ENCODE data around the gene PTPRK. TPM values are rescaled to one million over a fixed set of nuclear protein-coding genes. Genes with fewer than 3 reads are reported as not detected.
A peak's percentile ranks its signal among the peaks of the same experiment; 100 is the strongest.

Gene PTPRK
- total RNA-seq, 1 donor, result 70.2 TPM

GRCh38 chr6:128371136-128371535 is 149.3 kb downstream of the PTPRK start:
- no peak for TF ChIP-seq CTCF (IDR thresholded peaks at IDR 0.05; ENCODE audit: insufficient read depth, low read length)
- no peak for DNase-seq (ENCODE audit: low read depth)
- H3K4me3 ChIP-seq (ENCODE audit: low read depth, low read length), result no peak overlapping the region

GRCh38 chr6:128370072-128370471 is 150.3 kb downstream of the PTPRK start:
- peak; percentile 70 for DNase-seq (ENCODE audit: low read depth)
- peak; percentile 22 for TF ChIP-seq CTCF (IDR thresholded peaks at IDR 0.05; ENCODE audit: insufficient read depth, low read length)
- H3K4me3 ChIP-seq (ENCODE audit: low read depth, low read length), result no peak overlapping the region

DNA sequence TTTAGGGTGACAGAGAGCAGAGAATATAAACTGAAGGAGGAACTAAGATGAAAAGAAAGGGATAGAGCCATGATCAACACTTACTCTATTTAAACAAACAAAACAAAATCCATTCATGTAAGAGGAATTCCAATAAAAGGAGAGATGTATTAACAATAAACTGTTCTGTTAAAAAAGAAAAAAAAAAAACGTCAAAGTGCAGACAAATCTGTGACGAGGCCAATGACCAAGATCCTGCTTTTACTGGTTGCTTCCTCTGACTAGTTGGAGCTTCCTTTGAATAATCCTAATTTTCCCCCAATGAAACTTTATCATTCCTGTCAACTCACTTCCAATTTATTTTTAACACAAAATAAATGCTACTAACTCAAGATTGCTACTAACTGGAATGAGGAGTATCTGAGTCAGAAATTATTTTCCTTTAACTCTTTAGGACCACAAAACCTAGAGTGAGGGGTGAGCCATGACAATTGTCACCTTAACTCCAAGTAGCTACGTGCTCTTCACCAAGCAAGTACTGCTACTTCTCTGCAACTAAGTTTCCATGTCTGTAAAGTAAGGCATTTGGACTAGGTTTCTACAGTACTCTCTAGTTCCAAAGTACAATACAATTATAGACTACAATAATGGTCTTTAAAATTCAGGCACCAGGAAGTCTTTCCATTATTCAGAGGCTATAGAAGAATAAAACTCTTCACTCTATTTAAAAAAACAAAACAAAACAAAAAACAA is 152.0 kb downstream of the PTPRK start:
- no peak for TF ChIP-seq CTCF (IDR thresholded peaks at IDR 0.05; ENCODE audit: insufficient read depth, low read length)
- DNase-seq (ENCODE audit: low read depth), result no peak
- H3K4me3 ChIP-seq (ENCODE audit: low read depth, low read length), result no peak overlapping the region

GRCh38 chr6:128367437-128367836 is 153.0 kb downstream of the PTPRK start:
- H3K4me3 ChIP-seq (ENCODE audit: low read depth, low read length), result no peak overlapping the region
- TF ChIP-seq CTCF (IDR thresholded peaks at IDR 0.05; ENCODE audit: insufficient read depth, low read length), result no peak
- DNase-seq (ENCODE audit: low read depth), result no peak

GRCh38 chr6:128365520-128366160 is 154.8 kb downstream of the PTPRK start:
- no peak overlapping the region for H3K4me3 ChIP-seq (ENCODE audit: low read depth, low read length)
- TF ChIP-seq CTCF (IDR thresholded peaks at IDR 0.05; ENCODE audit: insufficient read depth, low read length), result no peak
- no peak for DNase-seq (ENCODE audit: low read depth)

DNA sequence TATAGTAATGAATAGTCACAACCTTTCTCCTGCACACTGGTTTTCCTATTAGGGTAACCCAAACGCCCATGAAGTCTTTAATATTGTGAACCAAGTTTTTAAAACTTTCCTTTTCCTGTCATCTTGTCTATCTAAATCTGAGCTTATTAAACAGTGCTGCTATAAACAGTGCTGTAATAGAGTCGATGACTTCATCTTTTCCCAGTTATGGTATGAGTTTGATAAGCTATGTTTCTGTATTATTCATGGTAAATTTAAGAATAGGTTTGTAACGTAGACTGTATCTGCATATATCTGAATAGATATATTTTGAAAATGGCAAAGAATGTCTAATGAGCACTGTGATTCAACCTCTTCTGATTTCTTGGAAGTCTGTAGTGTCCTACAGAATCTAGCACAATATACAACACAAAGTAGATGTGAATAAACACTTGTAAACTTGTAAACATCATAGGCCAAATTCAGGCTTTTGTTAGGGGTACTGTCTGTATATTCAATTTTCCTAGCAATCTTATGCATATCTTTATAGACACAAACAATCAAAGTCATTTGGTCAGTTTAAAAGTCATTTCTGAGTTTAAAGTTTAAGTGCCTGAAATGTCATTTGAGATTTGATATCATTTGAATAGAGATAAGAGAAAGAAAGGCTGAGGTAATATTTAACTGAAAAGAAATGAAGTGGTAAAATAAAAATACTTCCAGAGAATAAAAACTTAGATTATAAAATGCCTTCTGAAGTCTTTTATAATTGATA is 155.5 kb downstream of the PTPRK start:
- TF ChIP-seq CTCF (IDR thresholded peaks at IDR 0.05; ENCODE audit: insufficient read depth, low read length), result no peak
- no peak overlapping the region for H3K4me3 ChIP-seq (ENCODE audit: low read depth, low read length)
- DNase-seq (ENCODE audit: low read depth), result no peak
